Keratinocyte (primary cell): ENCODE data around the gene ZCWPW2. TPM values are rescaled to one million over a fixed set of nuclear protein-coding genes. Genes with fewer than 3 reads are reported as not detected.

ENCODE experiments used
- DNase-seq: peaks from one replicate; pipeline ENCODE4 v3.0.0-alpha.2; 2011; ENCODE audit warnings: low read depth, missing footprints, low spot score
- FAIRE-seq: peaks from 2 replicates; lab custom pipeline; 2011; peaks lifted over from hg19 to GRCh38; lab: Jason Lieb, UNC
- H2AFZ ChIP-seq: 2 replicates; pipeline ENCODE4 v1.6.0; 2012; ENCODE audit warnings: low read length, control low read depth, inconsistent platforms; ENCODE audit not compliant: control insufficient read depth
- H3K27ac ChIP-seq: 2 replicates; pipeline ENCODE4 v1.5.1; 2011; ENCODE audit warnings: low read length; ENCODE audit not compliant: control insufficient read depth, insufficient read depth
- H3K27me3 ChIP-seq: 3 replicates; pipeline ENCODE4 v1.6.0; 2011; ENCODE audit warnings: low read length; ENCODE audit not compliant: control insufficient read depth, insufficient read depth; ENCODE audit errors: extremely low read depth
- H3K36me3 ChIP-seq, 2 experiments: 2 replicates in 1 of 2; 3 replicates in 1 of 2; pipeline ENCODE4 v1.5.1; 2011; ENCODE audit warnings: low read length in 2 of 2, mild to moderate bottlenecking in 1 of 2; ENCODE audit not compliant: control insufficient read depth in 2 of 2, insufficient read depth in 2 of 2; ENCODE audit errors: extremely low read depth in 1 of 2
- H3K4me1 ChIP-seq: 3 replicates; pipeline ENCODE4 v1.5.1; 2011; ENCODE audit warnings: low read length; ENCODE audit not compliant: control insufficient read depth, insufficient read depth; ENCODE audit errors: extremely low read depth
- H3K4me2 ChIP-seq: 3 replicates; pipeline ENCODE4 v1.6.0; 2011; ENCODE audit warnings: low read depth, low read length; ENCODE audit not compliant: control insufficient read depth, insufficient read depth; ENCODE audit errors: extremely low read depth
- H3K4me3 ChIP-seq, 3 experiments: fragments of 200-600 bp in 1 of 3; sonication (generic) in 1 of 3; 2 replicates in 2 of 3; 3 replicates in 1 of 3; pipeline ENCODE4 v1.5.1; 2011 to 2016; ENCODE audit warnings: low read length in 3 of 3, mild to moderate bottlenecking in 3 of 3, control low read depth in 2 of 3, inconsistent platforms in 1 of 3, low read depth in 1 of 3, mixed read lengths in 1 of 3, mixed run types in 1 of 3, moderate library complexity in 1 of 3; ENCODE audit not compliant: control insufficient read depth in 2 of 3, insufficient read depth in 2 of 3; ENCODE audit errors: extremely low read depth in 1 of 3
- H3K79me2 ChIP-seq: 2 replicates; pipeline ENCODE4 v1.6.0; 2012; ENCODE audit warnings: low read length; ENCODE audit not compliant: control insufficient read depth, insufficient read depth
- H3K9ac ChIP-seq: 3 replicates; pipeline ENCODE4 v1.6.0; 2011; ENCODE audit warnings: low read length; ENCODE audit not compliant: control insufficient read depth, insufficient read depth; ENCODE audit errors: extremely low read depth
- H3K9me1 ChIP-seq: 3 replicates; pipeline ENCODE4 v1.6.0; 2011; ENCODE audit warnings: low read length; ENCODE audit not compliant: control insufficient read depth, insufficient read depth; ENCODE audit errors: extremely low read depth
- H3K9me3 ChIP-seq: 2 replicates; pipeline ENCODE4 v1.5.1; 2012; ENCODE audit warnings: low read depth, low read length; ENCODE audit not compliant: control insufficient read depth
- H4K20me1 ChIP-seq: 3 replicates; pipeline ENCODE4 v1.6.0; 2011; ENCODE audit warnings: low read length; ENCODE audit not compliant: control insufficient read depth, insufficient read depth; ENCODE audit errors: extremely low read depth
- CTCF ChIP-seq, 3 experiments: IDR thresholded peaks in 1 of 3; conservative IDR thresholded peaks in 1 of 3; optimal IDR thresholded peaks in 1 of 3; 2 replicates in 2 of 3; 3 replicates in 1 of 3; pipeline versions ENCODE3 to v1.5.1; 2011; ENCODE audit warnings: low read length in 3 of 3, mild to moderate bottlenecking in 3 of 3, moderate library complexity in 2 of 3, control low read depth in 1 of 3, inconsistent platforms in 1 of 3; ENCODE audit not compliant: insufficient read depth in 2 of 3; ENCODE audit errors: extremely low read depth in 1 of 3
- EZH2 ChIP-seq: IDR thresholded peaks from one replicate; pipeline ENCODE4 v1.6.1; 2012; ENCODE audit warnings: inconsistent platforms, mild to moderate bottlenecking, low read length, moderate library complexity
- dilution Hi-C: fragments of 300-500 bp; cut with MboI; formaldehyde crosslinking; loops from one replicate; pipeline ENCODE4 v1.7.0; 2020; ENCODE audit warnings: low sequenced_read_pairs; ENCODE audit not compliant: extremely low pct_ligation_motif_present
- polyA plus RNA-seq, 5 experiments: library from polyadenylated mRNA; depleted of rRNA in 3 of 5; stranded (reverse) in 3 of 5; stranded (forward) in 1 of 5; unstranded in 1 of 5; fragments of >200 nt; gene quantifications; 1 replicate in 1 of 5; 2 replicates in 3 of 5; 3 replicates in 1 of 5; pipeline versions ENCODE4 v1.2.1 to v1.2.3, GENCODE V29; 2011 to 2012; ENCODE audit warnings: missing spikeins in 2 of 5, low read depth in 1 of 5, low replicate concordance in 1 of 5

The ZCWPW2 gene
- polyA plus RNA-seq, 1 donor (not counting 4 experiments of a cell fraction or from before 2014, with no cell fraction given): 0.58 TPM

GRCh38 chr3:28569357-28569756, 220.8 kb downstream of the ZCWPW2 start:
- peaks cover 6% of the 10 kb centered on the region for H3K27me3 ChIP-seq
- H3K79me2 ChIP-seq: no peaks in the 10 kb centered on the region
- H3K9me3 ChIP-seq: no peaks in the 10 kb centered on the region
- DNase-seq: no peak
- H3K36me3 ChIP-seq: no peaks in the 10 kb centered on the region
- H3K4me1 ChIP-seq: no peaks in the 10 kb centered on the region
- no peak for FAIRE-seq
- H4K20me1 ChIP-seq: no peaks in the 10 kb centered on the region
- no peak overlapping the region for H3K4me3 ChIP-seq
- H3K9ac ChIP-seq: no peak overlapping the region
- dilution Hi-C loops: no loop called here
- no peak for TF ChIP-seq CTCF (optimal IDR thresholded peaks at IDR 0.05 in 1 of 3, IDR thresholded peaks at IDR 0.05 in 1 of 3, conservative IDR thresholded peaks at IDR 0.05 in 1 of 3; ENCODE audit: extremely low read depth in 1 of 3, insufficient read depth in 2 of 3, low read length in 3 of 3)
- TF ChIP-seq EZH2: no peak
- H3K27ac ChIP-seq: no peak overlapping the region
- H2AFZ ChIP-seq: no peak overlapping the region
- H3K9me1 ChIP-seq: no peaks in the 10 kb centered on the region
- no peak overlapping the region for H3K4me2 ChIP-seq

GRCh38 chr3:28574036-28574435, 225.5 kb downstream of the ZCWPW2 start:
- dilution Hi-C loops: no loop called here
- Histone ChIP-seq H3K79me2 (no peaks in the 10 kb centered on the region), H4K20me1 (no peaks in the 10 kb centered on the region), H2AFZ (no peak overlapping the region), H3K27me3 (peaks cover 49% of the 10 kb centered on the region), H3K9me1 (no peaks in the 10 kb centered on the region), H3K4me1 (no peaks in the 10 kb centered on the region), H3K36me3 (no peaks in the 10 kb centered on the region), H3K9ac (no peak overlapping the region), H3K9me3 (no peaks in the 10 kb centered on the region), H3K4me2 (no peak overlapping the region), H3K27ac (no peak overlapping the region), H3K4me3 (no peak overlapping the region)
- no peak for DNase-seq
- FAIRE-seq: no peak
- TF ChIP-seq EZH2: no peak
- no peak for TF ChIP-seq CTCF (optimal IDR thresholded peaks at IDR 0.05 in 1 of 3, IDR thresholded peaks at IDR 0.05 in 1 of 3, conservative IDR thresholded peaks at IDR 0.05 in 1 of 3; ENCODE audit: extremely low read depth in 1 of 3, insufficient read depth in 2 of 3, low read length in 3 of 3)
